GM18907 (cell line): Measurements from ENCODE around the gene KCTD1.

Experiments
- ATAC-seq: cut with Tn5 transposase; IDR thresholded peaks from one replicate; pipeline ENCODE4 v1.9.1; 2021; ENCODE audit warnings: mild to moderate bottlenecking, moderate library complexity; ENCODE audit not compliant: unreplicated experiment

Gene KCTD1

GRCh38 chr18:26488417-26489009 lies 59.8 kb downstream of the KCTD1 start:
- ATAC-seq = no peak

- ATAC-seq = peak; percentile 98
Observed at GRCh38 chr18:26487437-26487836, 60.9 kb downstream of the KCTD1 start.

GRCh38 chr18:26483633-26484032 lies 64.7 kb downstream of the KCTD1 start:
- ATAC-seq = no peak

- no peak for ATAC-seq
Observed at GRCh38 chr18:26482569-26482968, 65.8 kb downstream of the KCTD1 start.

- no peak for ATAC-seq
Observed at GRCh38 chr18:26480897-26481795, 67.2 kb downstream of the KCTD1 start.

GRCh38 chr18:26479681-26480079 lies 68.7 kb downstream of the KCTD1 start:
- ATAC-seq = no peak

- ATAC-seq = no peak
Observed at GRCh38 chr18:26479065-26479680, 69.2 kb downstream of the KCTD1 start.

- ATAC-seq = no peak
Observed at GRCh38 chr18:26477828-26478466, 70.4 kb downstream of the KCTD1 start.

GRCh38 chr18:26476697-26477096 lies 71.7 kb downstream of the KCTD1 start:
- no peak for ATAC-seq

GRCh38 chr18:26474542-26474941 lies 73.8 kb downstream of the KCTD1 start:
- ATAC-seq = no peak

- no peak for ATAC-seq
Observed at GRCh38 chr18:26473672-26474071, 74.7 kb downstream of the KCTD1 start.

- no peak for ATAC-seq
Observed at GRCh38 chr18:26471826-26472225, 76.5 kb downstream of the KCTD1 start.

- ATAC-seq = no peak
Observed at GRCh38 chr18:26471027-26471426, 77.3 kb downstream of the KCTD1 start.

GRCh38 chr18:26470011-26470637 lies 78.2 kb downstream of the KCTD1 start:
- ATAC-seq = peak; percentile 92

- peak; percentile 63 for ATAC-seq
Observed at GRCh38 chr18:26468931-26469340, 79.4 kb downstream of the KCTD1 start.

GRCh38 chr18:26466026-26466425 lies 82.3 kb downstream of the KCTD1 start:
- ATAC-seq = no peak

- ATAC-seq = no peak
Observed at GRCh38 chr18:26465431-26465830, 82.9 kb downstream of the KCTD1 start.

- no peak for ATAC-seq
Observed at GRCh38 chr18:26464128-26465011, 84.0 kb downstream of the KCTD1 start.

GRCh38 chr18:26462355-26462754 lies 86.0 kb downstream of the KCTD1 start:
- no peak for ATAC-seq

GRCh38 chr18:26461405-26461804 lies 86.9 kb downstream of the KCTD1 start:
- no peak for ATAC-seq
